Type B pancreatic cell (in vitro differentiated cells): ENCODE measurements around the gene PPIP5K1. TPM values are rescaled to one million over a fixed set of nuclear protein-coding genes. Genes with fewer than 3 reads are reported as not detected.
"Not testable (repeated sequence)": the region's sequence is repeated elsewhere in the genome, so short reads cannot be mapped to it uniquely, and the experiment has no call there.

Source experiments
- DNase-seq: peaks from one replicate; pipeline ENCODE4 v3.0.0; 2021; ENCODE audit warnings: mixed read lengths; ENCODE audit not compliant: unreplicated experiment; ENCODE audit errors: extremely low spot score
- H3K27ac Mint-ChIP-seq: 2 replicates; pipeline ENCODE4 v1.8.0; 2021; ENCODE audit warnings: mild to moderate bottlenecking, mixed read lengths
- H3K27me3 Mint-ChIP-seq: 2 replicates; pipeline ENCODE4 v1.8.0; 2021; ENCODE audit warnings: mixed read lengths
- H3K36me3 Mint-ChIP-seq: 2 replicates; pipeline ENCODE4 v1.8.0; 2021; ENCODE audit warnings: mixed read lengths
- H3K4me1 Mint-ChIP-seq: one replicate; pipeline ENCODE4 v1.8.0; 2021; ENCODE audit warnings: mixed read lengths; ENCODE audit not compliant: unreplicated experiment
- H3K4me3 Mint-ChIP-seq: 2 replicates; pipeline ENCODE4 v1.8.0; 2021; ENCODE audit warnings: mild to moderate bottlenecking, mixed read lengths
- H3K9me3 Mint-ChIP-seq: 2 replicates; pipeline ENCODE4 v1.8.0; 2021; ENCODE audit warnings: mixed read lengths
- CTCF ChIP-seq: fragments of 200-600 bp; sonication (generic); conservative IDR thresholded peaks from 2 replicates; pipeline ENCODE4 v1.5.0; 2021; ENCODE audit warnings: antibody characterized with exemption, mild to moderate bottlenecking
- total RNA-seq: library from RNA; stranded (reverse); gene quantifications from 2 replicates; pipeline ENCODE4 v1.2.1, GENCODE V29; 2021; ENCODE audit warnings: low replicate concordance

Gene PPIP5K1
- total RNA-seq, 1 donor from 2014 or later: 58.2 TPM

DNA sequence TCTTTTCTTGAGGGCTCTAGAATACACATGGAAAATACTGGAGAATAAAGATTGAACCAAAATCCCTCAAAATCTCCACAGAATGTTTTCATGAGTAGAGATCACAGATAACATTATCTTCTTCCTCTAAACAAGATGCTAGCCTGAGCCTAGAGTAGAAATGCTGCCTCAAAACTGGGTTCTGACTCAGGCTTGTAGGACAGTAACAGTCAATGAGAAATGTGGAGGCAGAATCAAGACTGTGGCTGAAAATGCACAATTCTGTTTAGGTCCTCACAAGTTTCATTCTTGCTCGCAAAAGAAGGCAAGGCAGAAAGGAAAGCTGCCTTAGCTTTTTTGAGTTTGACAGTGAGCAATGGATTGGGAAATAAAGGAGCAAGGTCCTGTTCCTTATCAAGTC, 15.4 kb downstream of the PPIP5K1 start:
- H3K27ac Mint-ChIP-seq, DNase-seq, H3K27me3 Mint-ChIP-seq, H3K4me3 Mint-ChIP-seq, H3K9me3 Mint-ChIP-seq, H3K4me1 Mint-ChIP-seq, H3K36me3 Mint-ChIP-seq: not testable (repeated sequence)

GRCh38 chr15:43566615-43567014, 23.4 kb downstream of the PPIP5K1 start:
- DNase-seq, H3K36me3 Mint-ChIP-seq, H3K27me3 Mint-ChIP-seq, H3K9me3 Mint-ChIP-seq, H3K27ac Mint-ChIP-seq, H3K4me1 Mint-ChIP-seq, H3K4me3 Mint-ChIP-seq: not testable (repeated sequence)

GRCh38 chr15:43563793-43564192, 26.2 kb downstream of the PPIP5K1 start:
- not testable (repeated sequence) for H3K9me3 Mint-ChIP-seq, H3K4me3 Mint-ChIP-seq, DNase-seq, H3K27me3 Mint-ChIP-seq, H3K4me1 Mint-ChIP-seq, H3K27ac Mint-ChIP-seq, H3K36me3 Mint-ChIP-seq

DNA sequence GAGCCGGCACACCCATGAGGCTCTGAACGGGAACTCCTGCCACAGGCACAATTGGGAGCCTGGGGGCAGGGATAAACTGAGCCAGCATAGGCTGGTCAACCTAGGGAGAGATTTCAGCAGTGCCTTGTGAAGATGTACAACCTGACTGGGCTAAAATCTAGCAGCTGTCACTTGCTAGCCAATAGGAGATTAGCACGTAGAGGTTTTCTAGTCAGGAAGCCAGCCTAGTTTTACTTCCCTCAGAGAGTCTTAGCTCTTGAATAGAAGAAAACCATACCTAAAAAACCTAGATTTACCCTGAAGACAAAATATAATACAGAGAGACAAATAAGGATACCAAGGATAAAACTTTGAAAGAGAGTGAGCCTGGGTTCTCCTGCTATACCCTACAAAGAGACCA, 27.3 kb downstream of the PPIP5K1 start:
- H3K36me3 Mint-ChIP-seq, H3K27me3 Mint-ChIP-seq, H3K9me3 Mint-ChIP-seq, H3K4me3 Mint-ChIP-seq, H3K4me1 Mint-ChIP-seq, DNase-seq, H3K27ac Mint-ChIP-seq: not testable (repeated sequence)

DNA sequence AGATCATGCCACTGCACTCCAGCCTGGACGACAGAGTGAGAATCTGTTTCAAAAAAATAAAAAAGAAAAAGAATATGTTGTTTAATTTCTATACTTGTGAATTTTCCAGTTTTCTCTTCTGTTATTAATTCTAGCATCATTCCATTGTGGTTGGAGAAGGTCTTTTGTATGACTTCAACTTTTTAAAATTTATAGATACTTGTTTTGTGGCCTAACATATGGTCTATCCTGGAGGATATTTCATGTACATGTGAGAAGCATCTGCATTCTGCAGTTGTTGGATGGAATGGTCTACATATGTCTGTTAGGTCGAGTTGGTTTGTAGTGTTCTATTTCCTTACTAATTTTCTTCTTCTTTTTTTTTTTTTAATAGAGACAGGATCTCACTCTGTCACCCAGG, 37.0 kb downstream of the PPIP5K1 start:
- Mint-ChIP-seq H3K4me3 (no peak overlapping the region), H3K27me3 (no peaks in the 10 kb centered on the region), H3K4me1 (no peaks in the 10 kb centered on the region), H3K36me3 (peaks cover 6% of the 10 kb centered on the region), H3K27ac (no peak overlapping the region), H3K9me3 (no peaks in the 10 kb centered on the region)
- DNase-seq: no peak
- no peak for TF ChIP-seq CTCF

- Mint-ChIP-seq H3K36me3 (peaks cover 9% of the 10 kb centered on the region), H3K4me3 (no peak overlapping the region), H3K27me3 (no peaks in the 10 kb centered on the region), H3K9me3 (no peaks in the 10 kb centered on the region), H3K4me1 (no peaks in the 10 kb centered on the region), H3K27ac (no peak overlapping the region)
- no peak for DNase-seq
- no peak for TF ChIP-seq CTCF
Observed at GRCh38 chr15:43552256-43552655, 37.8 kb downstream of the PPIP5K1 start.

- Mint-ChIP-seq H3K9me3 (no peaks in the 10 kb centered on the region), H3K4me3 (no peak overlapping the region), H3K4me1 (no peaks in the 10 kb centered on the region), H3K36me3 (peaks cover 14% of the 10 kb centered on the region), H3K27ac (no peak overlapping the region), H3K27me3 (no peaks in the 10 kb centered on the region)
- no peak for TF ChIP-seq CTCF
- no peak for DNase-seq
Observed at GRCh38 chr15:43550527-43551363, 39.3 kb downstream of the PPIP5K1 start.
